Fibroblast of the aortic adventitia (primary cell): ENCODE data around the gene DMRTB1. TPM values are rescaled to one million over a fixed set of nuclear protein-coding genes. Genes with fewer than 3 reads are reported as not detected.
A peak's percentile ranks its signal among the peaks of the same experiment; 100 is the strongest.

Source experiments
- DNase-seq: peaks from one replicate; pipeline ENCODE4 v3.0.0-alpha.2; 2010; ENCODE audit warnings: low read depth
- H3K4me3 ChIP-seq: 2 replicates; pipeline ENCODE4 v1.5.1; 2011; ENCODE audit warnings: low read depth, mild to moderate bottlenecking, control low read depth, low read length, moderate library complexity
- CTCF ChIP-seq: IDR thresholded peaks from 2 replicates; pipeline ENCODE4 v1.5.1; 2011; ENCODE audit warnings: mild to moderate bottlenecking, low read length, control low read depth, inconsistent platforms; ENCODE audit not compliant: insufficient read depth
- total RNA-seq: library from RNA; depleted of rRNA; stranded (reverse); fragments of >200 nt; gene quantifications from 2 replicates; pipeline ENCODE4 v1.2.3, GENCODE V29; 2012; ENCODE audit warnings: low replicate concordance

Gene DMRTB1
- total RNA-seq, 1 donor: not detected

DNA sequence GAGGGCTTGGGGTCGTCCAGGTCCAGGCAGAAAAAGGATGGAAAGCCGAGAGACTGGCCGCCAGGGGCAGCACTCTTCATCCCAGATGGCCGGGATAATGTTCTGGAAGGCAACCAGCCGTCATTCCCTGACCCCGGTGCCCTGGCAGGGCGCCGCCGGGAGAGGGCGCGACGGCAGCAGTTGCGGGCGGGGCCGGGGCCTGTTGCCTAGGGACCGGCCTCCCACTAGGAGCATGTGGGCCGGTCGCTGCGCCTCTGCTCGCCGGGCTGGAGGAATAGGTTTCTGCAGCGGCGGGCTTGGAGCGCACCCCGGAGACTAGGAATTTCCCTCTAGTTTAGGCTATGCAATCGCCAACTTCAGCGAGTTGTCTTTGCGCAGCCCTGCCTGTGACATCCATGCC lies 11.0 kb downstream of the DMRTB1 start:
- no peak overlapping the region for H3K4me3 ChIP-seq
- peak; percentile 61 for DNase-seq
- TF ChIP-seq CTCF: peak; percentile 65

- no peak for TF ChIP-seq CTCF
- no peak overlapping the region for H3K4me3 ChIP-seq
Measured at GRCh38 chr1:53470584-53470983, 11.4 kb downstream of the DMRTB1 start.

DNA sequence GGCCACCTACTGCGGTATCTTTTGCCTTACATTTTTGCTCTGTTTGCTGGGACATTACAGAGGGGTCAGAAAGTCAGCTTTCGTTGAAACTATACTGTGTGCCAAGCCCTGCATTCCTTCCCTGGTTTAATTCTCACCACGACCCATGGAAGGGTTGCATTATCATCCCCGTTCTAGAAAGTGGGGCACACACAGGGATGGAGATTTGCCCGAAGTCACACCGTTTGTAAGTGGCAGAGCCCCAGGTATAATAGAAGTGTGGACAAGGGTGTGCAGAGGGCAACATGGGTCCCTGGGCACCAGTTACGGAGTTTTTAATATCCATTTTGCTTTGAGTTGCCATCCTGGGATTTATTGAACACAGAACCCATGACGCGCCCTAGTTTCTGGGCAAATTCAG lies 11.8 kb downstream of the DMRTB1 start:
- H3K4me3 ChIP-seq: no peak overlapping the region
- no peak for TF ChIP-seq CTCF
- DNase-seq: no peak

More at GRCh38 chr1:53470584-53470983, 11.4 kb downstream of the DMRTB1 start:
- no peak for DNase-seq

GRCh38 chr1:53473463-53473862 lies 14.3 kb downstream of the DMRTB1 start:
- no peak overlapping the region for H3K4me3 ChIP-seq
- TF ChIP-seq CTCF: peak; percentile 46
- DNase-seq: no peak

DNA sequence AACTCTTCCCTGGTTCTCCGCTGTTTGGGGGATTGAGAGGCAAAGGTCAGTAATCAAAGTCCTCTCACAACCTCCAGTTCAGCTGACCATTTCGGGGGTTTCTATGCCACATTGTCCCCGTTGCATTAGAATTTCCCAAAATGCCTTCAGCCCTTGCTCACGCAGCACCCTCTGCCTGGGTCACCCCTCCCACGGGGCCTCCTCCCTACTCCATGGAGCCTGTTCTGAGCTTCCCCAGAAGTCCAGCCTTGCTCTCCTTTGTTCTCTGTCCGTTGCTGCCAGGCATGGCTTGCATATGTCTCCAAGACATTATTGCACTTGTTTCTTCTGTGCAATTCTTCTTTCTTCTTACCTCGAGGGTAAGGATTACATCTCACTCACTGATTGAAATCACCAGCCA lies 16.5 kb downstream of the DMRTB1 start:
- DNase-seq: no peak
- no peak overlapping the region for H3K4me3 ChIP-seq
- no peak for TF ChIP-seq CTCF

GRCh38 chr1:53476579-53476978 lies 17.4 kb downstream of the DMRTB1 start:
- TF ChIP-seq CTCF: no peak
- DNase-seq: no peak
- H3K4me3 ChIP-seq: no peak overlapping the region
